GM21576 (cell line): ENCODE data around the gene RABGAP1.

Source experiments
- ATAC-seq: cut with Tn5 transposase; IDR thresholded peaks from one replicate; pipeline ENCODE4 v1.9.1; 2021; ENCODE audit warnings: mild to moderate bottlenecking, moderate library complexity; ENCODE audit not compliant: unreplicated experiment

Gene RABGAP1

DNA sequence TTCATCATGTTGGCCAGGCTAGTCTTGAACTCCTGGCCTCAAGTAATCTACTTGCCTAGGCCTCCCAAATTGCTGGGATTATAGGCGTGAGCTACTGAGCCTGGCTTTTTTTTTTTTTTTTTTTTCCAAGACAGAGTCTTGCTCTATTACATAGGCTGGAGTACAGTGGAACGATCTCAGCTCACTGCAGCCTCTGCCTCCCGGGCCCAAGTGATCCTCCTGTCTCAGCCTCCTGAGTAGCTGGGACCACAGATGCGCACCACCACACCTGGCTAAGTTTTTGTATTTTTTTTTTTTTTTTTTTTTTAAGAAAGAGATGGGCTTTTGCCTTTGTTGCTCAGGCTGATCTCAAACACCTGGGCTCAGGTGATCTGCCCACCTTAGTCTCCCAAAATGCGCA, 66.4 kb downstream of the RABGAP1 start:
- ATAC-seq = no peak

DNA sequence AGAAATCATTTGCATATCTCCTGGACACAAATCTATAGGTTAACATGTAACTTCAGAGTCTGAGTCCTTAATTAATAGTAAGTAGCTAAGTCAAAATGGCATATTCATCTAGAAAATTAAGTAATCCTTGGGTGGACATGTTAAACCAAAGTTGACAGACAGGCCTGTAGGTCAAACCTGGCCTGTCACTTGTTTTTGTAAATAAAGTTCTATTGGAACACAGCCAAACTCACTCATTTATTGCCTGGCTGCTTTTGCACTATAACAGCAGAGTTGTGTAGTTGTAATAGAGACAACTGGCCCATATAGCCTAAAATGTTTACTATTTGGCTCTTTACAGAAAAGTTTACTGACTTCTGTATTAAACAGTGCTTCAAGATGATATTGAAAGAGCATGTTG, 68.1 kb downstream of the RABGAP1 start:
- ATAC-seq = no peak

GRCh38 chr9:123011380-123011779, 70.6 kb downstream of the RABGAP1 start:
- ATAC-seq = no peak

DNA sequence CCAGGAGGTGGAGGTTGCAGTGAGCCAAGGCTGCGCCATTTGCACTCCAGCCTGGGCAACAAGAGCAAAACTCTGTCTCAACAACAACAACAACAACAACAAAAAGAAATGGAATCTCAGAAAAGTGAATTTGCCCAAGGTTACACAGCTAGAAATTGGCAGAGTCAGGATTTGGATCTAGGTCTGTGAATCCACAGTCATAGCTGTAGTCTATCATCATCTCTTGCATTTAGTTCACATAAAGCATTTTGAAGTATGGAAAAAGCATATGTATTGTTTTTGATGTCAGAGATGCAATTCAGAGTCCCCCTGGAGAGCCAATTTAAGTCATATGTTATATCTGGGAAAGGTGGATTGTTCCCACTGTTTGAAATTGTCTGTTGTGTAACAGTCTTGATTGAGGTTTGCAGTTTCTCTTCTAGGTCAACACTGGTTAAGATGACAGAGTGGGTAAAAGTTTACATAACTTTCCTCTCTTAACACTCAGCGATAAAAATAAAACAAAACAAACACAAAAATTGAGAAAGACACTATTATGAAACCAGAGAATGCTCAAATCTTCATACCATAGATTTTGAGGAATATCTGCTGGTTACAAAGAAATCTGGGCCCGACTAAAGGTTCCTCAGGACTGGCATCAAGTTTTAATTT, 71.2 kb downstream of the RABGAP1 start:
- no peak for ATAC-seq

DNA sequence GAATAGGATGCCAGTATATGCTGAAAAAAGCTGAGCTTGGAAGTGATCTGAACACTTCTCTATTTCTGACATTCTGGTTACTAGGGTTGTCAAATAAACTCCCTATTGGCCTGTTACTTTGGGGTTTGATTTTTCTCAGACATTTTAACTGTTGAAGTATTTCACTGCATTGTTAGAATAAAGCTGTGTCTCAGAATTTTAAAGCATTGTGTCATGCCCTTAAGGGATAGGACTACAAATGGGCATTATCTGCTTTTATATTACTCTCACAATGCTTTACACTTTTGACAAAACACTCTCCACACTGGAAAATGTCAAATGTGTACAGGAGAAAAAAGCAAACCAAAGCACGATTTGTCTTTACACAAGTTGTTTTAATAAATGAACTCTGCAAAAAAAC, 75.8 kb downstream of the RABGAP1 start:
- no peak for ATAC-seq

DNA sequence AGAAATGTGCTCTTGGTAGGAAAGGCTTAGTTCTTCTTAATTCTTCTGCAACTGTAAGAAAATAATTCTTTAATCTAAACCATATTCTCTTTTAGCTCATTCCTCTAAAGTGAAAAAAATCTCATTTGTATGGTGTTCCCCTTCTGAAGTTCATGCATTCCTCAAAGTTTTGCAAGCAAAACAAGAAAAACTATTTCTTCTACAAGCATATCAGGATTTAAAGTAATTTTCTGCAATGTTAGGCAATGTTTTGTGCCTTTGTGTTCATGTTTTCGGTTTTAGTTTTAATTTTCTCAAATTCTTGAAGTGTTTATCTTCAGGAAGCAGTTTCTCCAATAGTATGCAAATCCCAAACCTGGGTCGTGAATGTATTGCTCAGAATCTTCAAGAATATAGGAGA, 80.0 kb downstream of the RABGAP1 start:
- ATAC-seq = no peak

GRCh38 chr9:123026425-123026824, 85.6 kb downstream of the RABGAP1 start:
- ATAC-seq = no peak

GRCh38 chr9:123027517-123027916, 86.7 kb downstream of the RABGAP1 start:
- ATAC-seq = no peak

- no peak for ATAC-seq
These were observed 87.3 kb downstream of the RABGAP1 start for GRCh38 chr9:123028136-123028535.

DNA sequence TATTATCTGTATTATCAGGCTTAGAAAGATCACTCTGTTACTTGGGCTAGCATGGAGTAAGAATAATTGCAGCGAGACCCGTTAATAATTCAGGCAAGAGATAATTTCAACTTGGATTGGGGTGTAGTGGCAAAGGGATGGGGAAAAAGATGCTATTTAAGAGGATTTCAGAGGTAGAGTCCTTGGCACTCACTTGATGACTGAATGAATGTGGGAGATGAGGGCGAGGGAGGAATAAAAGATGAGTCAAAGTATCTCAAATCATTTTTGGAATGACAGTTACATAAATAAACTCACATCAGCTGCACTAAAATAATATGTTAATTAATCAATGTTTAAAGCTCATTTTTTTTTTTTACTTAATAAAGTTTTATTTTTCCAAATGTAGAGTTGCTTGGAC, 88.2 kb downstream of the RABGAP1 start:
- no peak for ATAC-seq

DNA sequence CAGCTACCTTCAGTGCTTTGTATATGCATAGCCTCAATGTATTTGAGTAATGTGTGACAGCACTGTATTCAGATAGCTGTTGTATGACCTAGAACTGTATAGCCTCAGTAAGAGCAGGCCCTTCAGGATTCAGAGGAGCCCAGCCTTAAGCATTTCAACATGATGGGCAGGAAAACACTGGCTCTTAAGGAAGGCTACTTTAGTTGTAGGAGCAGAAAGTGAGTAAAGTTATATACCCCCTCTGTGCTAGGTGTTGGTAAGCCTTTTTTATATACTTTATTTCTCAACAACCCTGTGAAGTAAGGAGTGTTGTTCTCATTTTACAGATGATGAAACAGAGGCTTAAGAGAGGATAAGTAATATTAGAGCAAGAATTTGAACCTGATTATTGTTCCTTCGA, 91.1 kb downstream of the RABGAP1 start:
- no peak for ATAC-seq

GRCh38 chr9:123033352-123033751, 92.5 kb downstream of the RABGAP1 start, which contains the start of gene GPR21:
TSS of gene GPR21 (plus strand) at chr9:123033667. CDS start at chr9:123034567, 900 bp downstream.
- no peak for ATAC-seq

DNA sequence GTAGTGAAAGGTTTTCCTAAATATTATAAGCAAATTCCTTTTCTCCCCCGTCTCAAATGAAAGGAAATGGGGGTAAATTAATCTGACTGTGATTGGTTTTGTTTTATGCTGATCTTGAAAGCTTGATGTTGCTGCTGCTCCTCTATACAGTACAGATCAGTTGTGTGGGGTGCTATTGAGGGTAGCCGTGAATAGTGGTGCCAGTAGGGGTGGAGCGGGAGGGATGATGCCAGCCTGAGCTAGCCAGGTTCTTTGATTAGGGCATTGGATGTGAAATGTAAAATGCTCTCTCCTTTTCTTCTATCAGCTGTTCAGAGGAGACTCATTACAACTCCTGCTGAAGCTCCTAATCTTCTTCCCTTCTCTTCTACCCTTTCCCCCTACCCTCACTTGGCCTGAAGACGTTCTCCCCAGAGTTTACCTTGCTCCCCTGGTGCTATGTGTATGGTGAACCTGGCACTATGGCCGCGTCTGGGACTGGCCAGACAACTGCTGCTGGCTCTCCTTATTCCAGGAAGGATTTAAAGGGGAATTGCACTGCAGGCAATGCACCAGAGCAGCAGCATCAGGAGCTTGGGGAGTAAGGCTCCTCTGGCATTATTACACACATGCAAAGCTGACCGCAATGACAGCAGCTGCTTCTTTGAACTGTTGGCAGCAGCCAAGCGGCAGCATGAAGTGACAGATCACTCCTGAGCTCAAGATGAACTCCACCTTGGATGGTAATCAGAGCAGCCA, 93.2 kb downstream of the RABGAP1 start:
- ATAC-seq = no peak

DNA sequence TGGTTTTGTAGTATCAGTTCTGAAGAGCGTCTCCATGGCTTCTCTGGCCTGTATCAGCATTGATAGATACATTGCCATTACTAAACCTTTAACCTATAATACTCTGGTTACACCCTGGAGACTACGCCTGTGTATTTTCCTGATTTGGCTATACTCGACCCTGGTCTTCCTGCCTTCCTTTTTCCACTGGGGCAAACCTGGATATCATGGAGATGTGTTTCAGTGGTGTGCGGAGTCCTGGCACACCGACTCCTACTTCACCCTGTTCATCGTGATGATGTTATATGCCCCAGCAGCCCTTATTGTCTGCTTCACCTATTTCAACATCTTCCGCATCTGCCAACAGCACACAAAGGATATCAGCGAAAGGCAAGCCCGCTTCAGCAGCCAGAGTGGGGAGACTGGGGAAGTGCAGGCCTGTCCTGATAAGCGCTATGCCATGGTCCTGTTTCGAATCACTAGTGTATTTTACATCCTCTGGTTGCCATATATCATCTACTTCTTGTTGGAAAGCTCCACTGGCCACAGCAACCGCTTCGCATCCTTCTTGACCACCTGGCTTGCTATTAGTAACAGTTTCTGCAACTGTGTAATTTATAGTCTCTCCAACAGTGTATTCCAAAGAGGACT, 94.2 kb downstream of the RABGAP1 start:
- ATAC-seq = no peak

GRCh38 chr9:123035791-123036190, 95.0 kb downstream of the RABGAP1 start:
- ATAC-seq = no peak

DNA sequence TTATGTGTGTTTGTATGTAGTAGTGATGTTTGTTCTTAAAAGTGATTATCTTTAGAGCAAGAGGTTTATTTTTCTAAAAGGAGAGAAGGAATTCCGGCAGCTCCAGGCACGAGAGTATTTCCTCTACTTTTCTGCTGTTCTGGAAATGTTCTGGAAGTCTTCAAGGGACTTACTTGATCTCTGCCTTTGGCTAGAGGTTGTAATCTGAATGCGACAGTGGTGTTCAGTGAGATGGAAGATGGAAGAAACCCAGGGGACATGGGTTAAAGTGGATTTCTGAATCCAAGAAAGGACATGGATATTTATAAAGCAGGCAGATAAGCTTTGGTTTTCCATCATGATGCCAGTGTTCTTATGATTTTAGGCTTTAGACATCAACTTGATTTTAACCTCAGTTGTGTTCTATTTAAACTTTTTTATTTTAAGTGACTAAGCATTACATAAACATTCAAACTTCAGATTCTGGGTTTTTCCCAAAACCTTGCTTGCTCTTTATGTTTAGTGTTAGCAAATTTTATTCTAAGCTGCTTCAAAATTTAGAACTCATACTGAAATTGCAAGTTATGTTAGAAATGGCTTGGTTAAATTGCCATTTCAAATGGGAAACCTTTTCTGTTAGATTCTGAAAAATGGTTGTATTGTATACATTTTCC, 96.2 kb downstream of the RABGAP1 start:
- no peak for ATAC-seq

GRCh38 chr9:123039617-123040219, 98.9 kb downstream of the RABGAP1 start:
- no peak for ATAC-seq

DNA sequence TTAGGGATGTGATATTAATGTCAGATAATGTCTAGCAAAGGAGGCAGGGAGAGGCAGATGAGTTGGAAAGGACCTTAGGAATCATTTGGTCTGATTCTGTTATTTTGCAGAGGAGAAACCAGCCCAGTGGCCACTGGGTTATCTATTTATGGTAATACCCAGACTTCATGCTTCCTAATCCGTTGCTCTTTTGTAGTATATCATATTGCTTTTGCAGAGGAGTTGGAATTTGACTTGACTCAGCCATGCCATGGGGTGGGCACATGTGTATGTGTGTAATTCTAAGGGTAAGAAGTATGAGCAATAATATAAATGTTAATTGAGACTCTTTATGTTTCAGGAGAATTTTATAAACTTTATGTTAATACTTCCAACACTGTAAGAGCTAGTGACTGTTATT, 100.0 kb downstream of the RABGAP1 start:
- ATAC-seq = no peak

GRCh38 chr9:123041489-123041888, 100.7 kb downstream of the RABGAP1 start:
- ATAC-seq = no peak

GRCh38 chr9:123043081-123043939, 102.5 kb downstream of the RABGAP1 start:
- no peak for ATAC-seq
